Fibroblast of skin of left biceps (primary cell): ENCODE results near the gene TM9SF4.
"Not testable (repeated sequence)": the region's sequence is repeated elsewhere in the genome, so short reads cannot be mapped to it uniquely, and the experiment has no call there.

Experiments
- DNase-seq, 2 experiments: peaks; one replicate each; pipeline ENCODE4 v3.0.0-alpha.2; 2013; ENCODE audit warnings: low read depth in 2 of 2

Gene TM9SF4

GRCh38 chr20:32089637-32090362 lies 19.7 kb upstream of the TM9SF4 start:
- DNase-seq = no peak

GRCh38 chr20:32091888-32092346 lies 17.6 kb upstream of the TM9SF4 start:
- peak; percentile 39 to 43 for DNase-seq

GRCh38 chr20:32098786-32099185 lies 10.7 kb upstream of the TM9SF4 start:
- DNase-seq = no peak

GRCh38 chr20:32108814-32109391 lies 611 bp upstream of the TM9SF4 start:
- DNase-seq = no peak

DNA sequence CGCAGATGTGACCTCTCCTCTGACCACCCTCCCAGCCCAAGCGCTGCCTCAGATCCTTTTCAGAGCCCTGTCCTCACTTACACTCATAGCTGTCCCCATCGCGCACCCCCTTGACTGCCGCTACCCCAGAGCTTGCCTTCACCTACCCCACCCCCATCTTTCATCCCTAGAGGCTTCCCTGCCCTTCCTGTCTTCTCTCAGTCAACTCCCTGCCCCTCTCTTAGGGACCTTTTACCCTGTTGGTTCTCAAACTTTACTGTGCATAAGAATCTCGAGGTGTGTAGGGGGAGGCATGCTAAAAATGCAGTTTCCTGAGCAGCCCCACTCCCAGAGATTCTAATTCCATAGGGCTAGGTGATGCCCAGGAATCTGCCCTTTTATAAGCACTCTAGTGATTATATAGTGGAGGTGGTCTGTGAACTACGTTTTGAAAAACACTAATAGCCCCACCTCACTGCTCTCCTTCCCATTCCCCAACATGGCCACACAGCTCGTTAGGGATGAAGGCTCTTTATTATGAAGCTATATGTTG lies 725 bp downstream of the TM9SF4 start:
- no peak for DNase-seq

DNA sequence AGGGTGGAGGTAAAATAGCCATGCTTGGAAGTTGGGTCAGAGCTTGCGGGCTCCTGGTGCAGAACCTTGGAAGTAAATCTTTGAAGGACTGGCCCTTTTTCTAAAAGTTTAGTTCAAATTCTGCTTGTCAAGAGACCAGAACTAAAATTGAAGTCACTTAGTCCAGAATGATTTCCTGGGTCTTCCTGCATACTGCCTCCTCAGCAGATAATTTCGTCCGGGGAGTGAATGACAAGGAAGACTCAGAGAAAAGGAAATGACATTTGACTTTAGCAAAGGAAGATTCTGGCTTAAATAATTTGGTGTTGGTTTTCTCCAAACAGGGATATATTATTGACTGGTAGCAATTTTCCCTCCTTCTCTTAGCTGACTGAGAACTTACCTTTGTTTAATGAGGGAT lies 1.2 kb downstream of the TM9SF4 start:
- no peak for DNase-seq

DNA sequence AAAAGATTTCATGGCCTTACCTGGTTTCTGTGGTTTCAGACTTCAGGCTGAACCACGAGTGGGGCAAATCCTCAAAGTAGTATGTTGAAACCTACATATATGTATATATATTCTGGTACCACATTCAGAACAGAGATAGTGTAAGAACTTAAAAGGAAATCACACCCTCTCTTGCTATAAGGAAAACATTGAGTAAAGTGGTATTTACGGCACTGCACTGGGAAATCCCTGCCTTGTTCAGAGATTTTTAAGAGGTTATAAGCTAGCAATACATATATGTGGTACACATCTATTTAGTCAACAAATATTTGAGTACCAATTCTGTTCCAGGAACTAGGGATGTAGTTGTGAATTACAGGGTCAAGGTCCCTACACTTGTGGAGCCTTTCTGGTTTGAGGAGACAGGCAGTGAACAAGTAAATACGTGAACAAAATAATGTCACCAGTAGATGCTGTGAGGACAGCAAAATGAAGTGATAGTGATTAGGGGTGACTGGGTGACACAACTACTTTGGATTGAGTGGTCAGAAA lies 1.7 kb downstream of the TM9SF4 start:
- no peak for DNase-seq

DNA sequence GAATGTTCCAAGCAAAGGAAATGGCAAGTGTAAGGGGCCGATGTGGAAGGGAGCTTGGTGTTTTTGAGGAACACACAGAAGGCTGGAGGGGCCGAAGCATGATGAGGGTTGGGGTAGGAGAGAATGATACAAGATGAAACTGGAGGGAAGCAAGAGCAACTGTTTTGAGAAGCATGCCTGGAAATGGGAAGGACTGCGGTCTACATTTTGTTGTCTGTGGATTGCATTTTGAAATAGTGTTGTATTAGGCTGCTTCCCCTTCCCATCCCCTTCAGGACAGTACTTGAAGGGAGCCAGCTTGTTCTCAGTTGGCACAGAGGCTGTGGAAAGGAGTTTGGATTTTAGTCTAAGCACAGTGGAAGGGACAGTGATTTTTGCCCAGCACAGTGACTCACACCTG lies 2.2 kb downstream of the TM9SF4 start:
- DNase-seq = no peak

- DNase-seq = no peak
Observed at GRCh38 chr20:32112841-32113240, 3.3 kb downstream of the TM9SF4 start.

GRCh38 chr20:32113591-32114260 lies 4.2 kb downstream of the TM9SF4 start:
- DNase-seq = no peak

DNA sequence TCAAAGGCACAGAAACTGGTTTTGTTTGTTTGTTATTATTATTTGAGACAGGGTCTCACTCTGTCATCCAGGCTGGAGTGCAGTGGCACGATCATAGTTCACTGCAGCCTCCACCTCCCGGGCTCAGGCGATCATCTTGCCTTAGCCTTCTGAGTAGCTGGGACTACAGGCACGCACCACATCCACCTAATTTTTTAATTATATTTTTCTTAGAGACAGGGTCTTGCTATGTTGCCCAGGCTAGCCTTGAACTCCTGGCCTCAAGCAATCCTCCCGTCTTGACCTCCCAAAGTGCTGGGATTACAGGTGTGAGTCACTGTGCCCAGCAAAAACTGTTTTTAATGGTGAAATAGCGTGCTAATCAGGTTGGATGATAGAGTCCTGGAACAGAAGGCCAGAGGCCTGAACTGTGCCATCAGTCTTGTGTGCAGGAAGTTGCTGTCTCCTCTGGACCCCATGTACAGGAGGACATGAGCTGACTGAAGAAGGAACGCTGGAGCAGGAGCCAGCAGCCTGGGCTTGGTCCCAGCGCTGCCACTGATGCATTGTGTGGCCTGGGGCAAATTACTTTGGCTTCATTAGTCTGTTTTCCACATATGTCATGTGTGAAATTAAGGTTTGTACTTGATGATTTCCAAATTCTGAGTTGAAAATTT lies 4.9 kb downstream of the TM9SF4 start:
- no peak for DNase-seq

- no peak for DNase-seq
Observed at GRCh38 chr20:32115211-32115767, 5.8 kb downstream of the TM9SF4 start.

DNA sequence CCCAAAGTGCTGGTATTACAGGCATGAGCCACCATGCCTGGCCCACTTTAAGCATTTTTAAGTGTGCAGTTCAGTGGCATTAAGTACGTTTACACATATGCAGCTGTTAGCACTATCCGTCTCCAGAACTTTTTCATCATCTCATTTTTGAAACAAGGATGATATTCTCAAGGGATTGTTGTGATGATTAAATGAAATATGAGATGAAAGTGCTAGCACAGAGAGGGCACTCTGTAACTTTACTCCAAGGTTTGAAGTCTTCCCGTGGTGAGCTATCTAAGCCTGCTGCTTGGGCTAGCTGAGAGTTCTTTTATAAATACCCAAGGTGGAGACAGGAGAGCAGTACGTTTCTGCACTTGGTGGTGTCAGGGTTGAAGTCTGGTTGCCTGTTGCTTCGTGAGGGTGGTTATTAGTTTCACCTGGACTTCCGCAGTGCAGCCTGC lies 6.6 kb downstream of the TM9SF4 start:
- DNase-seq = peak; percentile 13 to 30

DNA sequence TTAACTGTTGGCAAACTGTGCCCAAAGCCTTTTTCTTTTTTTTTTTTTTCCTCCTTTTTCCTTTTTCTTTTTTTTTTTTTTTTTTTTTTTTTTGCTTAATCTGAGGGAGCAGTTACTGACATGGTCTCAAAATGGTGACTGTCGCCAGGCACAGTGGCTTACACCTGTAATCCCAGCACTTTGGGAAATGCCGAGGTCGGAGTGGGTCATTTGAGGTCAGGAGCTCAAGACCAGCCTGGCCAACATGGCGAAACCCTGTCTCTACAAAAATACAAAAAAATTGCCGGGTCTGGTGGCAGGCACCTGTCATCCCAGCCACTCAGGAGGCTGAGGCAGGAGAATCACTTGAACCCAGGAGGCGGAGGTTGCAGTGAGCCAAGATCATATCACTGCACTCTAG lies 7.3 kb downstream of the TM9SF4 start:
- DNase-seq = not testable (repeated sequence)

DNA sequence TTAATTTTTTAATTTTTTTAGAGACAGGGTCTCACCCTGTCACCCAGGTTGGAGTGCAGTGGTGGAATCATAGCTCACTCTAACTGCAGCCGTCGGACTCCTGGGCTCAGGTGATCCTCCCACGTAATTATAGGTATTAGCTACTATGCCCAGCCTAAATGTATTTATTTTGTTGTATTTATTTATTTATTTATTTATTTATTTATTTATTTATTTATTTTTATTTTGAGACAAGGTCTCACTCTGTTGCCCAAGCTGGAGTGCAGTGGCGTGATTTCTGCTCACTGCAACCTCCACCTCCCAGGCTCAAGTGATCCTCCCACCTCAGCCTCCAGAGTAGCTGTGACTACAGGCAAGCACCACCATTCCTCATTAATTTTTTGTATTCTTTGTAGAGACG lies 8.9 kb downstream of the TM9SF4 start:
- DNase-seq = not testable (repeated sequence)

- no peak for DNase-seq
Observed at GRCh38 chr20:32119734-32120133, 10.2 kb downstream of the TM9SF4 start.

- DNase-seq = not testable (repeated sequence)
Observed at GRCh38 chr20:32121908-32122307, 12.4 kb downstream of the TM9SF4 start.

DNA sequence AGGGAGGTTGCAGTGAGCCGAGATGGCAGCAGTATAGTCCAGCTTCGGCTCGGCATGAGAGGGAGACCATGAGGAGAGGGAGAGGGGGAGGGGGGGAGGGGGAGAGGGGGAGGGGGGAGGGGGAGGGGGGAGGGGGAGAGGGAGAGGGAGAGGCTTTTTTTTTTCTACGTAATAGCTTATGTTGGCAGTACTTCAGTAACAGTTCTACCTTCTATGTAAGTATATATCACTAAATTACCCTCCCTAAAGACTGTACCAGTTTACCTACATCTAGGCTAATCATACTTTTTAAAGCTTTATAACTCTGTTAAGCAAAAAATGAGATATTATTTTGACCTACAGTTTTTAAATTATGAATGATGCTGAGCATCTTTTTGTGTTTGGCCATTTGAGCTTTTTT lies 13.6 kb downstream of the TM9SF4 start:
- DNase-seq = no peak

GRCh38 chr20:32124916-32125454 lies 15.5 kb downstream of the TM9SF4 start:
- DNase-seq = no peak

DNA sequence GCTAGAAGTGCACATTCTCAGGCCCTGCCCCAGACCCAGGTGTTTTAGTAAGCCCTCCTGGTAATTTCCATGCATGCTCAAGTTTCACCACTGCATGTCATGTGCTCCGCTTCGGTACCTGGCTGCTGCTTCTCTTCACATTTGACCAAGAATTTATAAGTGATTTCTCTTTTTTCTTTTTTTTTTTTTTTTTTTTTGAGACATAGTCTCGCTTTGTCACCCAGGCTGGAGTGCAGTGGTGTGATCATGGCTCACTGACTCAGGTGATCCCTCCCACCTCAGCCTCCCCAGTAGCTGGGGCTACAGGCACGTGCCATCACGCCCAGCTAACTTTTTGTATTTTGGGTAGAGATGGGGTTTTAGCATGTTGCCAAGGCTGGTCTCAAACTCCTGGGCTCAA lies 16.0 kb downstream of the TM9SF4 start:
- no peak for DNase-seq

DNA sequence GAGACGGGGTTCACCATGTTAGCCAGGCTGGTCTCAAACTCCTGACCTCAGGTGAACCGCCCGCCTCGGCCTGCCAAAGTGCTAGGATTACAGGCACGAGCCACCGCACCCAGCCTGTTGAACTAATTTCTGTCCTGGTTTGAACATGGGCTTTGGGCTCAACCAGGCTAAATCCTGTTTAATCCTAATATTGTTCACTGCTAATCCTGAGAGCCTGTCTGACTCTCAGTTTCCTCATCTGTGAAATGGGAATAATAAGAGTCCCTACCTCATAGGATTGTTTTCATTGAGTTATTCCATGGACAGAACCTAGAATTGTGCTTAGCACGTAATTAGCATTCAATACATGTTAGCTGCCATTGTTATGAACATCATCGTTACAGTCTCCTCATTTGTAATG lies 17.4 kb downstream of the TM9SF4 start:
- DNase-seq = no peak
